Hepatocyte (in vitro differentiated cells): ENCODE measurements around the gene SYNPO2. TPM values are rescaled to one million over a fixed set of nuclear protein-coding genes. Genes with fewer than 3 reads are reported as not detected.
"Not testable (repeated sequence)": the region's sequence is repeated elsewhere in the genome, so short reads cannot be mapped to it uniquely, and the experiment has no call there.

Experiments
- DNase-seq: peaks from one replicate; pipeline ENCODE4 v3.0.0-alpha.2; 2016; ENCODE audit warnings: low spot score
- H2AFZ ChIP-seq: fragments of 200-600 bp; sonication (generic); 2 replicates; pipeline ENCODE4 v1.6.0; 2016; ENCODE audit warnings: antibody characterized with exemption, mild to moderate bottlenecking
- H3K27ac ChIP-seq: fragments of 200-600 bp; sonication (generic); 2 replicates; pipeline ENCODE4 v1.5.1; 2016; ENCODE audit warnings: mild to moderate bottlenecking
- H3K27me3 ChIP-seq: fragments of 200-600 bp; sonication (generic); 2 replicates; pipeline ENCODE4 v1.6.1; 2016
- H3K36me3 ChIP-seq: fragments of 200-600 bp; sonication (generic); replicated peaks from 2 replicates; pipeline ENCODE4 v1.5.1; 2016; ENCODE audit warnings: low read depth; ENCODE audit not compliant: insufficient read depth
- H3K4me1 ChIP-seq: fragments of 200-600 bp; sonication (generic); 2 replicates; pipeline ENCODE4 v1.5.1; 2016; ENCODE audit warnings: mild to moderate bottlenecking, moderate library complexity; ENCODE audit not compliant: insufficient read depth
- H3K4me2 ChIP-seq: fragments of 200-600 bp; sonication (generic); 2 replicates; pipeline ENCODE4 v1.6.0; 2016
- H3K4me3 ChIP-seq: fragments of 200-600 bp; sonication (generic); 2 replicates; pipeline ENCODE4 v1.5.1; 2016; ENCODE audit warnings: mild to moderate bottlenecking
- H3K79me2 ChIP-seq: fragments of 200-600 bp; sonication (generic); 2 replicates; pipeline ENCODE4 v1.6.0; 2017; ENCODE audit warnings: mild to moderate bottlenecking
- H3K9me2 ChIP-seq: fragments of 200-600 bp; sonication (generic); replicated peaks from 2 replicates; pipeline ENCODE4 v1.6.0; 2017; ENCODE audit warnings: mild to moderate bottlenecking; ENCODE audit not compliant: insufficient read depth
- H3K9me3 ChIP-seq: fragments of 200-600 bp; sonication (generic); 2 replicates; pipeline ENCODE4 v1.5.1; 2016; ENCODE audit warnings: low read depth, mild to moderate bottlenecking
- H4K20me1 ChIP-seq: fragments of 200-600 bp; sonication (generic); 2 replicates; pipeline ENCODE4 v1.6.0; 2016; ENCODE audit warnings: mild to moderate bottlenecking; ENCODE audit not compliant: insufficient read depth, poor library complexity, severe bottlenecking
- EZH2 ChIP-seq: fragments of 200-600 bp; sonication (generic); IDR thresholded peaks from 2 replicates; pipeline ENCODE4 v1.6.1; 2016; ENCODE audit warnings: antibody characterized with exemption, mild to moderate bottlenecking, borderline replicate concordance
- EZH2phosphoT487 ChIP-seq: fragments of 200-600 bp; sonication (generic); IDR thresholded peaks from one replicate; pipeline ENCODE4 v1.6.1; 2018; ENCODE audit warnings: antibody characterized with exemption, mild to moderate bottlenecking, low read depth, moderate library complexity; ENCODE audit not compliant: unreplicated experiment, severe bottlenecking
- WGBS: methylation state at CpG from one replicate; pipeline ENCODE4 v1.1.6; 2016; ENCODE audit warnings: low lambda C conversion rate; ENCODE audit errors: missing lambda C conversion rate; 5-methylcytosine and 5-hydroxymethylcytosine counted together
- polyA plus RNA-seq: library from polyadenylated mRNA; unstranded; fragments of >200 nt; fragmentation: Nextera tagmentation; extraction: Ambion mirVana; gene quantifications from 2 replicates; pipeline ENCODE4 v1.2.1, GENCODE V29; 2016
- total RNA-seq: library from RNA; depleted of rRNA; stranded (reverse); fragments of >200 nt; gene quantifications from 2 replicates; pipeline ENCODE4 v1.2.3, GENCODE V29; 2014
- TF ChIP-seq, protein P1 (sequence below): fragments of 200-600 bp; sonication (generic); IDR thresholded peaks from 2 replicates; pipeline ENCODE4 v1.5.1; 2016; ENCODE audit warnings: antibody characterized with exemption, mild to moderate bottlenecking; ENCODE audit not compliant: poor library complexity

SYNPO2 gene
- total and polyA plus RNA-seq, 2 experiments from 2014 or later: 3.5 to 12.6 TPM

DNA sequence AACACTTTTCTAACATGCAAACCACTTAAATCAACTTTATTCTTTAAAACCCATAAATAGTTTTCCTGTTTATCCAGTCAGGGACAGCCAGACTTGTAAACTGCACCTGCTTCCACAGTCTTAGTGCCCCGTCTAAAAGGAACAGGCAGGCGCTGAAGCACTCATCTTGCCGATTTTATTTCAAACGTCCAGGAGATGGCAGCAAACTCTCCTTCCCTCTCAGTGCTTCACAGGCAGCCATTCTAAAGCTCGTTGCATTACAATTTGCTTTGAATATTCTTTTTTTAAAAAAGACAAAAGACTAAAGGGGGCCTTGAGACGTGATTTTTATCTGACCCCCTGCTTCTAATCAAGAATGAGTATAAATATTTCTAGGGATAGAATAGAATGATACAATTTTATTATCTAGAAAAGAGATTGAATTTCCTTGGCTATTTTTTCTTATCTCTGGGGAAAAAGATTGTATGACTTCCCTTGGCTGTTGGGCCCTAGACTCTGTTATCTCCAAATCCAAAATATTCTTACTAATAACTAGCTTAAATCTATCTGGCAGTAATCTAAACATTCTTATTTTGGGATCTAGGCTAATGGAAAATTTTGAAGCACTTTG lies 153.4 kb downstream of the SYNPO2 start:
- Histone ChIP-seq H3K27ac (no peak overlapping the region), H3K9me2 (no peaks in the 10 kb centered on the region), H3K9me3 (no peaks in the 10 kb centered on the region), H3K4me2 (peak overlapping the region; percentile 17), H3K4me3 (no peak overlapping the region), H4K20me1 (no peaks in the 10 kb centered on the region), H2AFZ (no peak overlapping the region), H3K36me3 (no peaks in the 10 kb centered on the region), H3K79me2 (no peaks in the 10 kb centered on the region), H3K27me3 (no peaks in the 10 kb centered on the region), H3K4me1 (peaks cover 16% of the 10 kb centered on the region)
- peak; percentile 84 for DNase-seq
- TF ChIP-seq, protein P1, sequence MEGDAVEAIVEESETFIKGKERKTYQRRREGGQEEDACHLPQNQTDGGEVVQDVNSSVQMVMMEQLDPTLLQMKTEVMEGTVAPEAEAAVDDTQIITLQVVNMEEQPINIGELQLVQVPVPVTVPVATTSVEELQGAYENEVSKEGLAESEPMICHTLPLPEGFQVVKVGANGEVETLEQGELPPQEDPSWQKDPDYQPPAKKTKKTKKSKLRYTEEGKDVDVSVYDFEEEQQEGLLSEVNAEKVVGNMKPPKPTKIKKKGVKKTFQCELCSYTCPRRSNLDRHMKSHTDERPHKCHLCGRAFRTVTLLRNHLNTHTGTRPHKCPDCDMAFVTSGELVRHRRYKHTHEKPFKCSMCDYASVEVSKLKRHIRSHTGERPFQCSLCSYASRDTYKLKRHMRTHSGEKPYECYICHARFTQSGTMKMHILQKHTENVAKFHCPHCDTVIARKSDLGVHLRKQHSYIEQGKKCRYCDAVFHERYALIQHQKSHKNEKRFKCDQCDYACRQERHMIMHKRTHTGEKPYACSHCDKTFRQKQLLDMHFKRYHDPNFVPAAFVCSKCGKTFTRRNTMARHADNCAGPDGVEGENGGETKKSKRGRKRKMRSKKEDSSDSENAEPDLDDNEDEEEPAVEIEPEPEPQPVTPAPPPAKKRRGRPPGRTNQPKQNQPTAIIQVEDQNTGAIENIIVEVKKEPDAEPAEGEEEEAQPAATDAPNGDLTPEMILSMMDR: peak; percentile 62
- TF ChIP-seq EZH2phosphoT487: no peak
- TF ChIP-seq EZH2: no peak
- 5% methylated on average over 6 of the region's 6 CpGs for WGBS

- Histone ChIP-seq H3K4me2 (no peak overlapping the region), H3K79me2 (no peaks in the 10 kb centered on the region), H3K36me3 (no peaks in the 10 kb centered on the region), H3K4me1 (peaks cover 21% of the 10 kb centered on the region), H4K20me1 (no peaks in the 10 kb centered on the region), H3K27me3 (no peaks in the 10 kb centered on the region), H3K4me3 (no peak overlapping the region), H3K9me2 (no peaks in the 10 kb centered on the region), H3K9me3 (no peaks in the 10 kb centered on the region), H3K27ac (no peak overlapping the region), H2AFZ (no peak overlapping the region)
- WGBS: 85% methylated on average over 4 of the region's 4 CpGs
- TF ChIP-seq, protein P1: no peak
- TF ChIP-seq EZH2phosphoT487: no peak
- no peak for TF ChIP-seq EZH2
- DNase-seq: no peak
These were observed 157.6 kb downstream of the SYNPO2 start for GRCh38 chr4:119046263-119046662.

DNA sequence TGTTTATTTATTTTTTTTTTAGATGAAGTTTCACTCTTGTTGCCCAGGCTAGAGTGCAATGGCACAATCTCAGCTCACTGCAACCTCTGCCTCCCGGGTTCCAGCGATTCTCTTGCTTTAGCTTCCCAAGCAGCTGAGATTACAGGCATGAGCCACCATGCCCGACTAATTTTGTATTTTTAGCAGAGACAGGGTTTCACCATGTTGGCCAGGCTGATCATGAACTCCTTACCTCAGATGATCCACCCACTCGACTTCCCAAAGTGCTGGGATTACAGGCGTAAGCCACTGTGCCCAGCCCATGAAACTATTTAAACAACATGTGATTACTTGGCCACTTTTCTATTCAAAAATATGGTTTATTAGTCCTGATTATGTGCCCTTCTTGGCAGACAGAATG lies 158.4 kb downstream of the SYNPO2 start:
- not testable (repeated sequence) for H3K36me3 ChIP-seq, H3K27me3 ChIP-seq, H3K9me3 ChIP-seq, H3K9me2 ChIP-seq, H3K79me2 ChIP-seq, H3K27ac ChIP-seq, H4K20me1 ChIP-seq, DNase-seq, H3K4me2 ChIP-seq, H2AFZ ChIP-seq, H3K4me3 ChIP-seq
- 90% methylated on average over 5 of the region's 5 CpGs for WGBS
- H3K4me1 ChIP-seq: peaks cover 18% of the 10 kb centered on the region

GRCh38 chr4:119048446-119048845 lies 159.8 kb downstream of the SYNPO2 start:
- Histone ChIP-seq H3K4me2 (no peak overlapping the region), H3K9me2 (no peaks in the 10 kb centered on the region), H3K9me3 (no peaks in the 10 kb centered on the region), H3K27ac (peak overlapping the region; percentile 43), H2AFZ (no peak overlapping the region), H3K79me2 (no peaks in the 10 kb centered on the region), H3K4me1 (peaks cover 16% of the 10 kb centered on the region), H3K27me3 (no peaks in the 10 kb centered on the region), H4K20me1 (no peaks in the 10 kb centered on the region), H3K36me3 (no peaks in the 10 kb centered on the region), H3K4me3 (no peak overlapping the region)
- TF ChIP-seq, protein P1: no peak
- no peak for TF ChIP-seq EZH2
- no peak for TF ChIP-seq EZH2phosphoT487
- no peak for DNase-seq
